Measurements from ENCODE around the gene TMSB4X. TPM values are rescaled to one million over a fixed set of nuclear protein-coding genes. Genes with fewer than 3 reads are reported as not detected.
"Not testable (repeated sequence)": the region's sequence is repeated elsewhere in the genome, so short reads cannot be mapped to it uniquely, and the experiment has no call there.

TMSB4X gene
- total and polyA plus RNA-seq, 9 donors: 1,993 to 5,006 (median 2,317) TPM

- intact Hi-C loops (cut with DNase I): loop anchor here in 3 of 4 donors (5.0 to 10.0 kb wide), 4 partner anchors 121 to 514 kb away; no protein-coding TSS in a partner anchor
- H3K27ac ChIP-seq: peak overlapping the region; percentile 34 to 84
- no peaks in the 10 kb centered on the region for H3K27me3 ChIP-seq
- no peaks in the 10 kb centered on the region for H3K36me3 ChIP-seq
- no peaks in the 10 kb centered on the region for H3K4me1 ChIP-seq (ENCODE audit: insufficient read depth)
- peak overlapping the region; percentile 54 for H3K4me3 ChIP-seq
- DNase-seq: peak; percentile 25 to 48 (median 45)
- no peaks in the 10 kb centered on the region for H3K9me3 ChIP-seq
- no peak for TF ChIP-seq EP300 (IDR thresholded peaks at IDR 0.05)
- 35 to 50% (median 35%) methylated on average over 19 of the region's 19 CpGs for WGBS, 3 donors
These were observed 1.2 kb upstream of the TMSB4X start for GRCh38 chrX:12973561-12974304.

- no peaks in the 10 kb centered on the region for H3K27me3 ChIP-seq
- peak overlapping the region; percentile 34 to 84 for H3K27ac ChIP-seq
- peak; percentile 48 to 71 (median 68) for DNase-seq
- peak overlapping the region; percentile 54 for H3K4me3 ChIP-seq
- H3K9me3 ChIP-seq: no peaks in the 10 kb centered on the region
- no peaks in the 10 kb centered on the region for H3K36me3 ChIP-seq
- TF ChIP-seq EP300 (IDR thresholded peaks at IDR 0.05) (no peak), CTCF (IDR thresholded peaks at IDR 0.05) (no peak), POLR2A (IDR thresholded peaks at IDR 0.05) (no peak)
- intact Hi-C loops (cut with DNase I): loop anchor here in 3 of 4 donors (5.0 to 10.0 kb wide), 4 partner anchors 120 to 513 kb away; no protein-coding TSS in a partner anchor
- WGBS, 3 donors: 13 to 35% (median 22%) methylated on average over 13 of the region's 13 CpGs
- H3K4me1 ChIP-seq (ENCODE audit: insufficient read depth): no peaks in the 10 kb centered on the region
These were observed 560 bp upstream of the TMSB4X start for GRCh38 chrX:12974305-12974795.

- H3K27me3 ChIP-seq: no peaks in the 10 kb centered on the region
- 17 to 29% (median 29%) methylated on average over 26 of the region's 26 CpGs for WGBS, 3 donors
- H3K27ac ChIP-seq: peak overlapping the region; percentile 84 to 90
- DNase-seq: peak in 1 of 5 donors; percentile 38
- intact Hi-C loops (cut with DNase I): loop anchor here in 2 of 4 donors (10.0 kb wide), 3 partner anchors 119 to 509 kb away; no protein-coding TSS in a partner anchor
- H3K36me3 ChIP-seq: no peaks in the 10 kb centered on the region
- TF ChIP-seq POLR2A (IDR thresholded peaks at IDR 0.05) (no peak), EP300 (IDR thresholded peaks at IDR 0.05) (no peak), CTCF (IDR thresholded peaks at IDR 0.05) (no peak)
- H3K4me1 ChIP-seq (ENCODE audit: insufficient read depth): peaks cover 1% of the 10 kb centered on the region
- H3K4me3 ChIP-seq: peak overlapping the region; percentile 54
- no peaks in the 10 kb centered on the region for H3K9me3 ChIP-seq
These were observed 708 bp downstream of the TMSB4X start for GRCh38 chrX:12975670-12975965.

GRCh38 chrX:12975991-12976558 is 1.2 kb downstream of the TMSB4X start:
- TF ChIP-seq EP300 (IDR thresholded peaks at IDR 0.05) (no peak), CTCF (IDR thresholded peaks at IDR 0.05) (no peak), POLR2A (IDR thresholded peaks at IDR 0.05) (no peak)
- WGBS, 3 donors: 18 to 28% (median 25%) methylated on average over 34 of the region's 34 CpGs
- Histone ChIP-seq H3K9me3 (no peaks in the 10 kb centered on the region), H3K27me3 (no peaks in the 10 kb centered on the region), H3K36me3 (no peaks in the 10 kb centered on the region), H3K27ac (peak overlapping the region; percentile 84 to 90), H3K4me3 (peak overlapping the region; percentile 54), H3K4me1 (ENCODE audit: insufficient read depth) (peaks cover 1% of the 10 kb centered on the region)
- intact Hi-C loops (cut with DNase I): loop anchor here in 2 of 4 donors (10.0 kb wide), 3 partner anchors 119 to 509 kb away; no protein-coding TSS in a partner anchor
- DNase-seq: peak; percentile 43 to 56 (median 47)

- WGBS, 3 donors: 26 to 41% (median 34%) methylated on average over 12 of the region's 12 CpGs
- not testable (repeated sequence) for DNase-seq; H3K9me3 ChIP-seq; H3K27me3 ChIP-seq; H3K36me3 ChIP-seq; H3K4me1 ChIP-seq (ENCODE audit: insufficient read depth)
- Histone ChIP-seq H3K27ac (peak overlapping the region in 1 of 2 donors; percentile 84), H3K4me3 (peak overlapping the region; percentile 54)
- intact Hi-C loops (cut with DNase I): loop anchor here in 2 of 4 donors (10.0 kb wide), 3 partner anchors 118 to 508 kb away; no protein-coding TSS in a partner anchor
These were observed 2.2 kb downstream of the TMSB4X start for GRCh38 chrX:12976819-12977732.

All from ovary (tissue), 9 donors.